HepG2 (cell line): ENCODE measurements around the gene TMEFF2. TPM values are rescaled to one million over a fixed set of nuclear protein-coding genes. Genes with fewer than 3 reads are reported as not detected.
A peak's percentile ranks its signal among the peaks of the same experiment; 100 is the strongest.

Source experiments
- ATAC-seq: fragments of 200-7000 bp; cut with Tn5 transposase; 3 replicates; pipeline ENCODE4 v1.9.1; 2020; ENCODE audit warnings: mild to moderate bottlenecking, moderate library complexity
- BruUV-seq: library from RNA; stranded (reverse); fragments of 400-500 nt; replicated peaks from 2 replicates; lab custom pipeline; 2021; lab: Mats Ljungman, UMichigan
- CTCF ChIA-PET: fragments of 300-600 bp; formaldehyde crosslinking; extraction: SDS; loops from one replicate; lab custom pipeline; 2021; ENCODE audit warnings: low total read pairs, inconsistent platforms, low intra/inter-chr PET ratio; lab: Yijun Ruan, JAX
- POLR2A ChIA-PET: fragments of 350-600 bp; sonication (Branson Sonifier 250); formaldehyde crosslinking; loops from one replicate; lab custom pipeline; 2020; ENCODE audit warnings: antibody characterized with exemption, inconsistent platforms; lab: Yijun Ruan, JAX
- DNase-seq: peaks from one replicate; pipeline ENCODE4 v3.0.0-alpha.2; 2015; ENCODE audit warnings: low spot score
- FAIRE-seq: peaks from 3 replicates; lab custom pipeline; 2011; peaks lifted over from hg19 to GRCh38; lab: Jason Lieb, UNC
- H2AFZ ChIP-seq: one replicate; pipeline ENCODE4 v1.6.1; 2011; ENCODE audit warnings: low read length, inconsistent platforms
- H3K27ac ChIP-seq: fragments of 300-600 bp; 3 replicates; pipeline ENCODE4 v1.8.0; 2011; ENCODE audit warnings: mixed run types, mild to moderate bottlenecking, mixed read lengths, low read length, inconsistent platforms; ENCODE audit not compliant: insufficient read depth; ENCODE audit errors: extremely low read length
- H3K27me3 ChIP-seq, 2 experiments: fragments of 200-600 bp in 1 of 2; 2 replicates in 1 of 2; 3 replicates in 1 of 2; pipeline versions ENCODE4 v1.6.0 to v1.8.0; 2011; ENCODE audit warnings: low read length in 2 of 2, mild to moderate bottlenecking in 2 of 2, moderate library complexity in 2 of 2, inconsistent platforms in 1 of 2; ENCODE audit not compliant: insufficient read depth in 2 of 2, control insufficient read depth in 1 of 2
- H3K36me3 ChIP-seq, 2 experiments: fragments of 200-600 bp in 1 of 2; replicated peaks in 1 of 2; 2 replicates in 1 of 2; 3 replicates in 1 of 2; pipeline versions ENCODE4 v1.5.1 to v1.8.0; 2011; ENCODE audit warnings: low read length in 2 of 2, inconsistent platforms in 1 of 2; ENCODE audit not compliant: insufficient read depth in 2 of 2, control insufficient read depth in 1 of 2
- H3K4me1 ChIP-seq: 2 replicates; pipeline ENCODE4 v1.5.1; 2012; ENCODE audit warnings: low read length, inconsistent platforms; ENCODE audit not compliant: insufficient read depth
- H3K4me2 ChIP-seq: 2 replicates; pipeline ENCODE4 v1.6.0; 2011; ENCODE audit warnings: low read depth, low read length, inconsistent platforms
- H3K4me3 ChIP-seq, 3 experiments: fragments of 200-600 bp in 1 of 3; sonication (generic), shearing (Covaris generic) in 1 of 3; replicated peaks in 1 of 3; 2 replicates each; pipeline ENCODE4 v1.5.1; 2011 to 2016; ENCODE audit warnings: low read length in 3 of 3, inconsistent platforms in 2 of 3, low read depth in 2 of 3, mild to moderate bottlenecking in 2 of 3, control low read depth in 1 of 3, mixed read lengths in 1 of 3; ENCODE audit not compliant: insufficient read depth in 1 of 3
- H3K79me2 ChIP-seq: one replicate; pipeline ENCODE4 v1.6.1; 2011; ENCODE audit warnings: low read length, inconsistent platforms; ENCODE audit not compliant: insufficient read depth
- H3K9ac ChIP-seq: 2 replicates; pipeline ENCODE4 v1.6.0; 2011; ENCODE audit warnings: mild to moderate bottlenecking, low read depth, low read length, inconsistent platforms; ENCODE audit not compliant: insufficient read depth
- H3K9me3 ChIP-seq: 2 replicates; pipeline ENCODE4 v1.5.1; 2012; ENCODE audit warnings: mild to moderate bottlenecking, low read length
- H4K20me1 ChIP-seq: 2 replicates; pipeline ENCODE4 v1.6.0; 2011; ENCODE audit warnings: inconsistent platforms, mild to moderate bottlenecking, low read length, moderate library complexity; ENCODE audit not compliant: insufficient read depth
- KDM5A ChIP-seq: fragments of 200-600 bp; sonication (generic); IDR thresholded peaks from 2 replicates; pipeline ENCODE4 v1.7.0; 2018; ENCODE audit warnings: antibody characterized with exemption, mild to moderate bottlenecking, low read length, borderline replicate concordance
- RFX5 ChIP-seq: IDR thresholded peaks from 2 replicates; pipeline ENCODE4 v1.6.1; 2011; ENCODE audit warnings: low read depth, low read length, improper control_type of control experiment
- STAG1 ChIP-seq: sonication (generic); formaldehyde crosslinking; IDR thresholded peaks from 2 replicates; pipeline ENCODE4 v1.4.0; 2020; ENCODE audit warnings: missing genetic modification reagents
- TRIM24 ChIP-seq: sonication (generic); formaldehyde crosslinking; IDR thresholded peaks from 2 replicates; pipeline ENCODE4 v1.8.0; 2022; ENCODE audit warnings: mild to moderate bottlenecking, missing genetic modification reagents
- ZNF674 ChIP-seq: sonication (generic); formaldehyde crosslinking; IDR thresholded peaks from 2 replicates; pipeline ENCODE4 v1.5.0; 2020; ENCODE audit warnings: low read depth, mild to moderate bottlenecking, missing genetic modification reagents
- ZSCAN20 ChIP-seq: sonication (generic); formaldehyde crosslinking; IDR thresholded peaks from 2 replicates; pipeline ENCODE4 v1.4.0; 2020; ENCODE audit warnings: missing genetic modification reagents, mild to moderate bottlenecking, borderline replicate concordance
- WGBS: methylation state at CpG from one replicate; pipeline ENCODE4 v1.1.6; 2017; ENCODE audit warnings: low lambda C conversion rate; 5-methylcytosine and 5-hydroxymethylcytosine counted together
- in situ Hi-C: cut with HindIII; loops from 2 replicates; pipeline ENCODE4 v1.10.0; 2017; ENCODE audit warnings: low pct_unique_long_range_greater_than_20kb; ENCODE audit not compliant: extremely low pct_ligation_motif_present
- intact Hi-C: fragments of 100-400 bp; cut with micrococcal nuclease; formaldehyde crosslinking; loops from one replicate; pipeline ENCODE4 v1.10.0; 2022; ENCODE audit not compliant: unreplicated experiment
- polyA plus RNA-seq, 8 experiments: library from polyadenylated mRNA; depleted of rRNA in 3 of 8; stranded (reverse) in 7 of 8; unstranded in 1 of 8; fragments of >200 nt; fragmentation: Illumina TruSeq in 4 of 8; extraction: Trizol in 4 of 8; gene quantifications; 2 replicates each; pipeline versions ENCODE4 v1.2.1 to v1.2.3, GENCODE V29; 2011 to 2016; ENCODE audit warnings: low read depth in 4 of 8, missing spikeins in 1 of 8, mixed read lengths in 1 of 8; ENCODE audit not compliant: insufficient read depth in 1 of 8
- total RNA-seq, 5 experiments: library from RNA; depleted of rRNA; stranded (reverse); fragments of >200 nt; fragmentation: Illumina TruSeq; extraction: Trizol; gene quantifications; 2 replicates each; pipeline ENCODE4 v1.2.3, GENCODE V29; 2016; ENCODE audit warnings: low read depth in 1 of 5
- TF ChIP-seq, protein P1 (sequence below): sonication (generic); formaldehyde crosslinking; IDR thresholded peaks from 2 replicates; pipeline ENCODE4 v1.5.1; 2020; ENCODE audit warnings: missing genetic modification reagents, mild to moderate bottlenecking, borderline replicate concordance
- TF ChIP-seq, protein P2 (sequence below): sonication (generic); formaldehyde crosslinking; IDR thresholded peaks from 2 replicates; pipeline ENCODE4 v1.5.0; 2020; ENCODE audit warnings: mild to moderate bottlenecking, missing genetic modification reagents, moderate library complexity

Gene TMEFF2
- total and polyA plus RNA-seq, 2 of the 13 experiments (the other 11 are each of a cell fraction or from before 2014, with no cell fraction given): not detected

DNA sequence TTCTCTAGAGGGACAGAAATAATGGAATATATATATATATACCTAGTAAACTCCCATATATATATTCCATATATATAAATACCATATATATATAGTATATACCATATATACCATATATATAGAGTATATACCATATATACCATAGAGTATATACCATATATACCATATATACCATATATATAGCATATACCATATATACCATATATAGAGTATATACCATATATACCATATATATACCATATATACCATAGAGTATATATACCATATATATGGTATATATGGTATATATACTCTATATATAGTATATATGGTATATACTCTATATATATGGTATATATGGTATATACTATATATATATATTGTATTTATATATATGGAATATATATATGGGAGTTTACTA lies 285.9 kb downstream of the TMEFF2 start:
- H3K4me3 ChIP-seq: no peak overlapping the region
- TF ChIP-seq TRIM24 (CRISPR knock-in tag): no peak
- TF ChIP-seq KDM5A: no peak
- TF ChIP-seq RFX5: no peak
- TF ChIP-seq, protein P1, sequence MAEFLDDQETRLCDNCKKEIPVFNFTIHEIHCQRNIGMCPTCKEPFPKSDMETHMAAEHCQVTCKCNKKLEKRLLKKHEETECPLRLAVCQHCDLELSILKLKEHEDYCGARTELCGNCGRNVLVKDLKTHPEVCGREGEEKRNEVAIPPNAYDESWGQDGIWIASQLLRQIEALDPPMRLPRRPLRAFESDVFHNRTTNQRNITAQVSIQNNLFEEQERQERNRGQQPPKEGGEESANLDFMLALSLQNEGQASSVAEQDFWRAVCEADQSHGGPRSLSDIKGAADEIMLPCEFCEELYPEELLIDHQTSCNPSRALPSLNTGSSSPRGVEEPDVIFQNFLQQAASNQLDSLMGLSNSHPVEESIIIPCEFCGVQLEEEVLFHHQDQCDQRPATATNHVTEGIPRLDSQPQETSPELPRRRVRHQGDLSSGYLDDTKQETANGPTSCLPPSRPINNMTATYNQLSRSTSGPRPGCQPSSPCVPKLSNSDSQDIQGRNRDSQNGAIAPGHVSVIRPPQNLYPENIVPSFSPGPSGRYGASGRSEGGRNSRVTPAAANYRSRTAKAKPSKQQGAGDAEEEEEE (CRISPR knock-in tag): no peak
- no peaks in the 10 kb centered on the region for H3K27me3 ChIP-seq
- no peaks in the 10 kb centered on the region; the same call in 1 of the 2 replicates for H3K4me1 ChIP-seq
- FAIRE-seq (no peak), ATAC-seq (no peak), DNase-seq (no peak)
- intact Hi-C loops: no loop called here
- H3K9me3 ChIP-seq: no peaks in the 10 kb centered on the region
- no peaks in the 10 kb centered on the region for H3K36me3 ChIP-seq
- no peak overlapping the region for H2AFZ ChIP-seq
- in situ Hi-C loops: no loop called here
- H3K9ac ChIP-seq: no peak overlapping the region
- no peaks in the 10 kb centered on the region for H3K79me2 ChIP-seq
- CTCF ChIA-PET: no interaction called here
- no peaks in the 10 kb centered on the region for H4K20me1 ChIP-seq
- H3K27ac ChIP-seq: no peak overlapping the region
- POLR2A ChIA-PET: no interaction called here
- BruUV-seq: no TSS peak
- no peak overlapping the region for H3K4me2 ChIP-seq

DNA sequence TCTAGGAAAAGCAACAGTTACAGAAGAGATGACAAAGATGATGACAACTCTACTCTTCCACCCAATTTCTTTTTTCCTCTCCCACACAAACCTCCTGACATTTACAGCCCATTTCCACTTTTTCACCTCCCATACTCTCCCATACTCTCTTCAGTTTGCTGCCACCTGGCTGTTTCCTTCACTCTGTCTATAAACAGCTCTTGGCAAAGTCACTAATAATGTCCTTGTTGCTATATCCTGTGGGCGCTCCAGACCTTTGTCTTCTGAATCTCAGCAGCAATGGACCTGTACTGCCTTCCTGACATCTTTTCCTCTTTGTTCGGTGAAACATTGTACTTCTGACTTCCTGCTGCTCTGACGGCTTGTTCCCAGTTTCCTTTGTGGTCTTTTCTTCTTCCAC lies 287.2 kb downstream of the TMEFF2 start:
- no peak overlapping the region for H3K27ac ChIP-seq
- no peak overlapping the region for H3K4me2 ChIP-seq
- TF ChIP-seq, protein P2, sequence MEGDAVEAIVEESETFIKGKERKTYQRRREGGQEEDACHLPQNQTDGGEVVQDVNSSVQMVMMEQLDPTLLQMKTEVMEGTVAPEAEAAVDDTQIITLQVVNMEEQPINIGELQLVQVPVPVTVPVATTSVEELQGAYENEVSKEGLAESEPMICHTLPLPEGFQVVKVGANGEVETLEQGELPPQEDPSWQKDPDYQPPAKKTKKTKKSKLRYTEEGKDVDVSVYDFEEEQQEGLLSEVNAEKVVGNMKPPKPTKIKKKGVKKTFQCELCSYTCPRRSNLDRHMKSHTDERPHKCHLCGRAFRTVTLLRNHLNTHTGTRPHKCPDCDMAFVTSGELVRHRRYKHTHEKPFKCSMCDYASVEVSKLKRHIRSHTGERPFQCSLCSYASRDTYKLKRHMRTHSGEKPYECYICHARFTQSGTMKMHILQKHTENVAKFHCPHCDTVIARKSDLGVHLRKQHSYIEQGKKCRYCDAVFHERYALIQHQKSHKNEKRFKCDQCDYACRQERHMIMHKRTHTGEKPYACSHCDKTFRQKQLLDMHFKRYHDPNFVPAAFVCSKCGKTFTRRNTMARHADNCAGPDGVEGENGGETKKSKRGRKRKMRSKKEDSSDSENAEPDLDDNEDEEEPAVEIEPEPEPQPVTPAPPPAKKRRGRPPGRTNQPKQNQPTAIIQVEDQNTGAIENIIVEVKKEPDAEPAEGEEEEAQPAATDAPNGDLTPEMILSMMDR (CRISPR knock-in tag): peak; percentile 47; the same call in 1 of the 2 replicates
- no peak for TF ChIP-seq ZSCAN20 (CRISPR knock-in tag)
- TF ChIP-seq STAG1 (CRISPR knock-in tag): peak; percentile 58
- no peak for TF ChIP-seq ZNF674 (CRISPR knock-in tag)
- H3K9me3 ChIP-seq: no peaks in the 10 kb centered on the region
- in situ Hi-C loops (no loop called here), intact Hi-C loops (loop anchor here (1.0 to 2.0 kb wide), 2 partner anchors 61 to 95 kb away; partner anchors contain the start of gene CAVIN2)
- no TSS peak for BruUV-seq
- H3K4me1 ChIP-seq: no peaks in the 10 kb centered on the region; the same call in 1 of the 2 replicates
- no peak overlapping the region for H3K9ac ChIP-seq
- 77% methylated on average over 3 of the region's 3 CpGs for WGBS
- no peaks in the 10 kb centered on the region for H4K20me1 ChIP-seq
- no peaks in the 10 kb centered on the region for H3K27me3 ChIP-seq
- no peak overlapping the region for H3K4me3 ChIP-seq
- no peak overlapping the region for H2AFZ ChIP-seq
- DNase-seq (peak; percentile 34), FAIRE-seq (peak; percentile 44), ATAC-seq (peak; percentile 92)
- H3K36me3 ChIP-seq: no peaks in the 10 kb centered on the region
- no peaks in the 10 kb centered on the region for H3K79me2 ChIP-seq
- POLR2A ChIA-PET: no interaction called here
- CTCF ChIA-PET: no interaction called here
